ENCODE results near the gene RHBDL1. TPM values are rescaled to one million over a fixed set of nuclear protein-coding genes. Genes with fewer than 3 reads are reported as not detected.

RHBDL1 gene
- total RNA-seq, 1 experiment from 2014 or later = 12.7 TPM

- no TSS peak for BruUV-seq (replicated peaks)
- Histone ChIP-seq H3K4me1 (ENCODE audit: control insufficient read depth in 1 of 2, insufficient read depth in 2 of 2, low read length in 2 of 2) (peaks cover 11 to 56% of the 10 kb centered on the region in 2 experiments), H3K27ac (ENCODE audit: low read depth, low read length) (no peak overlapping the region), H3K9me3 (ENCODE audit: control insufficient read depth in 1 of 2, insufficient read depth in 1 of 2, low read depth in 1 of 2, low read length in 2 of 2) (no peaks in the 10 kb centered on the region), H2AFZ (ENCODE audit: low read depth, low read length, poor library complexity, severe bottlenecking) (no peak overlapping the region), H3K9me2 (ENCODE audit: insufficient read depth) (no peaks in the 10 kb centered on the region), H3K4me3 (replicated peaks in 1 of 2; ENCODE audit: low read depth in 1 of 2, low read length in 2 of 2) (no peak overlapping the region), H4K20me1 (ENCODE audit: insufficient read depth) (no peaks in the 10 kb centered on the region), H3K27me3 (ENCODE audit: insufficient read depth, low read length) (no peaks in the 10 kb centered on the region), H3K9ac (ENCODE audit: low read length) (no peak overlapping the region), H3K36me3 (ENCODE audit: control insufficient read depth in 1 of 2, insufficient read depth in 2 of 2, low read length in 2 of 2) (no peaks in the 10 kb centered on the region), H3K79me2 (ENCODE audit: insufficient read depth, low read length) (peaks cover 24% of the 10 kb centered on the region; the same call in 1 of the 2 replicates), H3K4me2 (ENCODE audit: low read length) (no peak overlapping the region)
- intact Hi-C loops (cut with micrococcal nuclease) = no loop called here
- CTCF ChIA-PET = interaction anchor here (1.0 to 2.6 kb wide), 2 partner anchors 12 to 16 kb away, joined by 3 to 11 read pairs; no protein-coding TSS in a partner anchor
- POLR2A ChIA-PET = interaction anchor here (3.0 kb wide), 1 partner anchor 10 kb away, joined by 20 read pairs; the partner anchor contains the start of gene METRN
- RAD21 ChIA-PET (ENCODE audit: low non-redundant PET in 1 of 2, low total read pairs in 2 of 2, uncharacterized antibody in 2 of 2, unreplicated experiment in 2 of 2) = interaction anchor here in 1 of 2 experiments (0.5 kb wide), 1 partner anchor 12 kb away, joined by 4 read pairs; no protein-coding TSS in a partner anchor
- no peak for ATAC-seq
- no peak for DNase-seq (ENCODE audit: low read depth, low spot score)
- TF ChIP-seq EGR1 (IDR thresholded peaks at IDR 0.05; ENCODE audit: low read depth) (no peak), SRF (IDR thresholded peaks at IDR 0.05; ENCODE audit: low read depth) (no peak), POLR2AphosphoS5 (IDR thresholded peaks at IDR 0.05; ENCODE audit: low read depth, low read length) (no peak), ATF3 (IDR thresholded peaks at IDR 0.05) (no peak), JUND (IDR thresholded peaks at IDR 0.05) (no peak), SP1 (IDR thresholded peaks at IDR 0.05; ENCODE audit: low read depth) (no peak), MAX (IDR thresholded peaks at IDR 0.05) (no peak), TCF7L2 (IDR thresholded peaks at IDR 0.05; ENCODE audit: borderline replicate concordance, extremely low read depth, insufficient read depth, insufficient read length) (no peak), POLR2A (IDR thresholded peaks at IDR 0.05; ENCODE audit: borderline replicate concordance, extremely low read depth, insufficient read depth, insufficient read length) (no peak), SIN3A (IDR thresholded peaks at IDR 0.05; ENCODE audit: low read depth) (no peak)
Observed at GRCh38 chr16:725041-725376, 49.5 kb downstream of the RHBDL1 start.

All from HCT116 (cell line).